H9 (cell line): ENCODE results near the gene SPCS3. TPM values are rescaled to one million over a fixed set of nuclear protein-coding genes. Genes with fewer than 3 reads are reported as not detected.
A peak's percentile ranks its signal among the peaks of the same experiment; 100 is the strongest.

Source experiments
- DNase-seq: peaks from one replicate; pipeline ENCODE4 v3.0.0-alpha.2; 2017
- H2AFZ ChIP-seq: one replicate; pipeline ENCODE4 v1.6.1; 2013; ENCODE audit warnings: mild to moderate bottlenecking, low read length, control low read depth, moderate library complexity
- H2AK5ac ChIP-seq: 2 replicates; pipeline ENCODE4 v1.6.1; 2013; ENCODE audit warnings: low read length, control low read depth, mixed read lengths; ENCODE audit not compliant: insufficient read length
- H2BK120ac ChIP-seq: one replicate; pipeline ENCODE4 v1.6.1; 2013; ENCODE audit warnings: low read depth, mild to moderate bottlenecking, low read length, control low read depth, inconsistent platforms; ENCODE audit not compliant: poor library complexity, severe bottlenecking
- H2BK12ac ChIP-seq: 2 replicates; pipeline ENCODE4 v1.6.1; 2013; ENCODE audit warnings: low read length, control low read depth, mixed read lengths, low read depth; ENCODE audit not compliant: insufficient read length
- H2BK15ac ChIP-seq: 2 replicates; pipeline ENCODE4 v1.6.1; 2013; ENCODE audit warnings: low read depth, low read length, control low read depth
- H2BK20ac ChIP-seq: one replicate; pipeline ENCODE4 v1.6.1; 2013; ENCODE audit warnings: low read depth, mild to moderate bottlenecking, low read length, control low read depth, inconsistent platforms; ENCODE audit not compliant: poor library complexity, severe bottlenecking
- H2BK5ac ChIP-seq: 2 replicates; pipeline ENCODE4 v1.6.1; 2013; ENCODE audit warnings: low read length, control low read depth, mixed read lengths; ENCODE audit not compliant: insufficient read length
- H3K14ac ChIP-seq: 2 replicates; pipeline ENCODE4 v1.6.1; 2013; ENCODE audit warnings: low read length, control low read depth; ENCODE audit not compliant: insufficient read depth
- H3K18ac ChIP-seq: 2 replicates; pipeline ENCODE4 v1.6.1; 2013; ENCODE audit warnings: low read depth, mild to moderate bottlenecking, mixed read lengths, low read length, control low read depth; ENCODE audit not compliant: insufficient read length
- H3K23ac ChIP-seq: 2 replicates; pipeline ENCODE4 v1.6.1; 2013; ENCODE audit warnings: low read length, control low read depth, mixed read lengths, low read depth; ENCODE audit not compliant: insufficient read length
- H3K23me2 ChIP-seq: 2 replicates; pipeline ENCODE4 v1.6.1; 2013; ENCODE audit warnings: low read depth, mild to moderate bottlenecking, mixed read lengths, low read length, control low read depth; ENCODE audit not compliant: insufficient read length, poor library complexity, severe bottlenecking
- H3K27ac ChIP-seq: 2 replicates; pipeline ENCODE4 v1.5.1; 2013; ENCODE audit warnings: low read length, control low read depth, mixed read lengths, low read depth; ENCODE audit not compliant: insufficient read length
- H3K27me3 ChIP-seq: 2 replicates; pipeline ENCODE4 v1.6.1; 2013; ENCODE audit warnings: low read length, control low read depth, inconsistent platforms; ENCODE audit not compliant: insufficient read depth
- H3K4ac ChIP-seq: 2 replicates; pipeline ENCODE4 v1.6.1; 2013; ENCODE audit warnings: low read depth, mild to moderate bottlenecking, control low read depth, inconsistent platforms, low read length, moderate library complexity
- H3K4me1 ChIP-seq: 2 replicates; pipeline ENCODE4 v1.6.1; 2013; ENCODE audit warnings: low read length, control low read depth, inconsistent platforms; ENCODE audit not compliant: insufficient read depth
- H3K4me2 ChIP-seq: 2 replicates; pipeline ENCODE4 v1.6.1; 2013; ENCODE audit warnings: low read length, control low read depth, mixed read lengths; ENCODE audit not compliant: insufficient read length, insufficient read depth
- H3K56ac ChIP-seq: 2 replicates; pipeline ENCODE4 v1.6.1; 2013; ENCODE audit warnings: low read depth, mild to moderate bottlenecking, mixed read lengths, low read length, control low read depth; ENCODE audit not compliant: insufficient read length
- H3K79me1 ChIP-seq: 2 replicates; pipeline ENCODE4 v1.6.1; 2013; ENCODE audit warnings: low read depth, mild to moderate bottlenecking, moderate library complexity, low read length, control low read depth, inconsistent platforms; ENCODE audit not compliant: insufficient read depth, poor library complexity, severe bottlenecking
- H3K79me2 ChIP-seq: 2 replicates; pipeline ENCODE4 v1.6.1; 2013; ENCODE audit warnings: low read length, control low read depth, inconsistent platforms; ENCODE audit not compliant: insufficient read depth
- H3K9ac ChIP-seq: 2 replicates; pipeline ENCODE4 v1.6.1; 2013; ENCODE audit warnings: low read length, control low read depth, mixed read lengths; ENCODE audit not compliant: insufficient read length; ENCODE audit errors: extremely low read depth
- H3K9me3 ChIP-seq: one replicate; pipeline ENCODE4 v1.6.1; 2013; ENCODE audit warnings: low read depth, low read length, inconsistent platforms; ENCODE audit not compliant: control insufficient read depth
- H3T11ph ChIP-seq: one replicate; pipeline ENCODE4 v1.6.1; 2013; ENCODE audit warnings: mild to moderate bottlenecking, low read length, control low read depth, inconsistent platforms
- H4K20me1 ChIP-seq: one replicate; pipeline ENCODE4 v1.6.1; 2013; ENCODE audit not compliant: control insufficient read depth, insufficient read length, insufficient read depth
- H4K5ac ChIP-seq: 2 replicates; pipeline ENCODE4 v1.6.1; 2013; ENCODE audit warnings: low read depth, mild to moderate bottlenecking, mixed read lengths, low read length, control low read depth; ENCODE audit not compliant: insufficient read length
- H4K8ac ChIP-seq: replicated peaks from 2 replicates; pipeline ENCODE4 v1.6.1; 2013; ENCODE audit warnings: low read length, control low read depth, mixed read lengths, low read depth; ENCODE audit not compliant: insufficient read length
- H4K91ac ChIP-seq: 2 replicates; pipeline ENCODE4 v1.6.1; 2013; ENCODE audit warnings: low read depth, mild to moderate bottlenecking, moderate library complexity, mixed read lengths, low read length, control low read depth; ENCODE audit not compliant: insufficient read length
- H3K27ac Mint-ChIP-seq, 3 experiments: 2 replicates in 2 of 3; 3 replicates in 1 of 3; pipeline ENCODE4 v1.8.0; 2020 to 2021; ENCODE audit warnings: mixed read lengths in 3 of 3, mild to moderate bottlenecking in 1 of 3, moderate library complexity in 1 of 3
- H3K27me3 Mint-ChIP-seq: 2 replicates; pipeline ENCODE4 v1.8.0; 2021; ENCODE audit warnings: low read depth, mild to moderate bottlenecking, moderate library complexity, mixed read lengths
- H3K36me3 Mint-ChIP-seq, 3 experiments: 2 replicates in 2 of 3; 3 replicates in 1 of 3; pipeline ENCODE4 v1.8.0; 2020 to 2021; ENCODE audit warnings: low read depth in 3 of 3, mixed read lengths in 3 of 3; ENCODE audit not compliant: insufficient read depth in 1 of 3
- H3K4me1 Mint-ChIP-seq, 2 experiments: 2 replicates each; pipeline ENCODE4 v1.8.0; 2020; ENCODE audit warnings: mixed read lengths in 2 of 2
- H3K4me3 Mint-ChIP-seq, 2 experiments: 2 replicates in 1 of 2; 3 replicates in 1 of 2; pipeline ENCODE4 v1.8.0; 2020 to 2021; ENCODE audit warnings: mild to moderate bottlenecking in 2 of 2, mixed read lengths in 2 of 2, moderate library complexity in 1 of 2
- H3K9me3 Mint-ChIP-seq, 2 experiments: 2 replicates in 1 of 2; 3 replicates in 1 of 2; pipeline ENCODE4 v1.8.0; 2020; ENCODE audit warnings: mild to moderate bottlenecking in 2 of 2, mixed read lengths in 2 of 2, moderate library complexity in 1 of 2
- CTCF ChIP-seq: fragments of 200-600 bp; sonication (generic); conservative IDR thresholded peaks from 3 replicates; pipeline ENCODE4 v1.8.0; 2021; ENCODE audit warnings: antibody characterized with exemption, mild to moderate bottlenecking
- WGBS: extraction: QIAGEN DNeasy Blood & Tissue Kit; methylation state at CpG from one replicate; pipeline ENCODE4 v1.1.7; 2013; ENCODE audit warnings: missing lambda C conversion rate, low lambda C conversion rate, mixed read lengths; ENCODE audit not compliant: insufficient read length; ENCODE audit errors: extremely low coverage; 5-methylcytosine and 5-hydroxymethylcytosine counted together
- total RNA-seq: library from RNA; stranded (reverse); gene quantifications from 2 replicates; pipeline ENCODE4 v1.2.1, GENCODE V29; 2021

Gene SPCS3
- total RNA-seq, 1 experiment from 2014 or later, result 113 TPM

- H3K18ac ChIP-seq, result no peak overlapping the region
- no peak for TF ChIP-seq CTCF
- no peak overlapping the region for H2BK12ac ChIP-seq
- H2BK20ac ChIP-seq, result no peak overlapping the region
- Mint-ChIP-seq H3K27ac (peak overlapping the region in 1 of 3 experiments; percentile 72; a peak in 2 of 7 replicates), H3K9me3 (no peaks in the 10 kb centered on the region), H3K36me3 (peaks cover 0 to 4% (median 1%) of the 10 kb centered on the region in 3 experiments; a peak in 5 of 7 replicates), H3K27me3 (no peaks in the 10 kb centered on the region), H3K4me3 (peak overlapping the region; percentile 80 to 87), H3K4me1 (peaks cover 33 to 35% of the 10 kb centered on the region in 2 experiments)
- H3K4me2 ChIP-seq, result peak overlapping the region; percentile 81
- H3K79me2 ChIP-seq, result peaks cover 13% of the 10 kb centered on the region; the same call in 1 of the 2 replicates
- no peak overlapping the region for H4K91ac ChIP-seq
- H3K9ac ChIP-seq, result peak overlapping the region; percentile 70
- H4K5ac ChIP-seq, result no peak overlapping the region
- H4K20me1 ChIP-seq, result no peaks in the 10 kb centered on the region
- no peak overlapping the region for H2BK5ac ChIP-seq
- H3K79me1 ChIP-seq, result no peaks in the 10 kb centered on the region
- peak overlapping the region; percentile 30; the same call in 1 of the 2 replicates for H3K14ac ChIP-seq
- H4K8ac ChIP-seq, result no peak overlapping the region
- H3K23ac ChIP-seq, result no peak overlapping the region
- WGBS, result no CpG with 5 or more reads among the region's 44 CpGs
- no peaks in the 10 kb centered on the region for H3K4me1 ChIP-seq
- H2AK5ac ChIP-seq, result no peak overlapping the region
- no peaks in the 10 kb centered on the region for H3K27me3 ChIP-seq
- H2BK15ac ChIP-seq, result no peak overlapping the region
- H2BK120ac ChIP-seq, result no peak overlapping the region
- H3K56ac ChIP-seq, result no peak overlapping the region
- no peak overlapping the region for H3K27ac ChIP-seq
- no peak overlapping the region for H3T11ph ChIP-seq
- peaks cover 11% of the 10 kb centered on the region for H3K23me2 ChIP-seq
- peak; percentile 66 for DNase-seq
- no peak overlapping the region for H2AFZ ChIP-seq
- no peak overlapping the region for H3K4ac ChIP-seq
- no peaks in the 10 kb centered on the region for H3K9me3 ChIP-seq
Observed at GRCh38 chr4:176320340-176320975, 692 bp downstream of the SPCS3 start.
